HepG2 (cell line): ENCODE results near the gene ZNF428. TPM values are rescaled to one million over a fixed set of nuclear protein-coding genes. Genes with fewer than 3 reads are reported as not detected.
A peak's percentile ranks its signal among the peaks of the same experiment; 100 is the strongest.

Experiments
- ATF2 ChIP-seq: sonication (generic); formaldehyde crosslinking; IDR thresholded peaks from 2 replicates; pipeline ENCODE4 v1.4.0; 2020; ENCODE audit warnings: missing genetic modification reagents
- BRD4 ChIP-seq: sonication (generic); formaldehyde crosslinking; IDR thresholded peaks from 2 replicates; pipeline ENCODE4 v1.4.0; 2020; ENCODE audit warnings: missing genetic modification reagents
- EP300 ChIP-seq, 3 experiments: sonication (generic) in 1 of 3; formaldehyde crosslinking in 1 of 3; IDR thresholded peaks; 2 replicates each; pipeline versions ENCODE4 v1.5.1 to v1.6.1; 2011 to 2020; ENCODE audit warnings: low read depth in 2 of 3, low read length in 2 of 3, borderline replicate concordance in 1 of 3, improper control_type of control experiment in 1 of 3, mild to moderate bottlenecking in 1 of 3, missing genetic modification reagents in 1 of 3, moderate library complexity in 1 of 3
- KMT2B ChIP-seq: IDR thresholded peaks from 2 replicates; pipeline ENCODE4 v1.6.1; 2016; ENCODE audit warnings: missing genetic modification reagents, missing compliant biosample characterization
- MTERF4 ChIP-seq: sonication (generic); formaldehyde crosslinking; IDR thresholded peaks from 2 replicates; pipeline ENCODE4 v1.8.0; 2023; ENCODE audit warnings: mild to moderate bottlenecking, missing genetic modification reagents
- NFKB2 ChIP-seq: sonication (generic); formaldehyde crosslinking; IDR thresholded peaks from 2 replicates; pipeline ENCODE4 v1.4.0; 2020; ENCODE audit warnings: missing genetic modification reagents, borderline replicate concordance
- SMAD1 ChIP-seq: sonication (generic); formaldehyde crosslinking; IDR thresholded peaks from 2 replicates; pipeline ENCODE4 v1.4.0; 2020; ENCODE audit warnings: missing genetic modification reagents, low read depth, mild to moderate bottlenecking, borderline replicate concordance
- U2AF1 ChIP-seq: fragments of 200-400 bp; formaldehyde crosslinking; optimal IDR thresholded peaks from 2 replicates; pipeline ENCODE3; 2017; ENCODE audit warnings: mild to moderate bottlenecking, low read depth, low read length
- ZBTB20 ChIP-seq: sonication (generic); formaldehyde crosslinking; IDR thresholded peaks from 2 replicates; pipeline ENCODE4 v1.8.1; 2023; ENCODE audit warnings: missing genetic modification reagents, low read depth, mild to moderate bottlenecking, borderline replicate concordance
- ZNF180 ChIP-seq: sonication (generic); formaldehyde crosslinking; IDR thresholded peaks from 2 replicates; pipeline ENCODE4 v1.4.0; 2020; ENCODE audit warnings: low read depth, missing genetic modification reagents, borderline replicate concordance
- ZNF383 ChIP-seq: sonication (generic); formaldehyde crosslinking; IDR thresholded peaks from 2 replicates; pipeline ENCODE4 v1.4.0; 2020; ENCODE audit warnings: missing genetic modification reagents, mild to moderate bottlenecking, borderline replicate concordance
- ZNF510 ChIP-seq: sonication (generic); formaldehyde crosslinking; IDR thresholded peaks from 2 replicates; pipeline ENCODE4 v1.4.0; 2020; ENCODE audit warnings: low read depth, mild to moderate bottlenecking, missing genetic modification reagents
- ZNF556 ChIP-seq: sonication (generic); formaldehyde crosslinking; IDR thresholded peaks from 2 replicates; pipeline ENCODE4 v1.4.0; 2020; ENCODE audit warnings: mild to moderate bottlenecking, missing genetic modification reagents, borderline replicate concordance
- polyA plus RNA-seq, 8 experiments: library from polyadenylated mRNA; depleted of rRNA in 3 of 8; stranded (reverse) in 7 of 8; unstranded in 1 of 8; fragments of >200 nt; fragmentation: Illumina TruSeq in 4 of 8; extraction: Trizol in 4 of 8; gene quantifications; 2 replicates each; pipeline versions ENCODE4 v1.2.1 to v1.2.3, GENCODE V29; 2011 to 2016; ENCODE audit warnings: low read depth in 4 of 8, missing spikeins in 1 of 8, mixed read lengths in 1 of 8; ENCODE audit not compliant: insufficient read depth in 1 of 8
- total RNA-seq, 5 experiments: library from RNA; depleted of rRNA; stranded (reverse); fragments of >200 nt; fragmentation: Illumina TruSeq; extraction: Trizol; gene quantifications; 2 replicates each; pipeline ENCODE4 v1.2.3, GENCODE V29; 2016; ENCODE audit warnings: low read depth in 1 of 5
- TF ChIP-seq, protein P1 (sequence below), 2 experiments: IDR thresholded peaks; 2 replicates each; pipeline ENCODE4 v1.6.1; 2011 to 2012; ENCODE audit warnings: low read length in 2 of 2, borderline replicate concordance in 1 of 2, low read depth in 1 of 2, mild to moderate bottlenecking in 1 of 2, moderate library complexity in 1 of 2
- TF ChIP-seq, protein P2 (sequence below), 2 experiments: sonication (generic) in 1 of 2; formaldehyde crosslinking in 1 of 2; IDR thresholded peaks; 2 replicates each; pipeline versions ENCODE4 v1.4.0 to v1.6.1; 2016 to 2020; ENCODE audit warnings: borderline replicate concordance in 1 of 2, low read depth in 1 of 2, mild to moderate bottlenecking in 1 of 2, missing genetic modification reagents in 1 of 2

The ZNF428 gene
- total and polyA plus RNA-seq, 2 of the 13 experiments (the other 11 are each of a cell fraction or from before 2014, with no cell fraction given): 10.4 to 26.9 TPM

- TF ChIP-seq ZNF180 (CRISPR knock-in tag) (no peak), KMT2B (CRISPR knock-in tag) (no peak), ZNF510 (CRISPR knock-in tag) (no peak), U2AF1 (no peak), ZBTB20 (CRISPR knock-in tag) (no peak), ZNF556 (CRISPR knock-in tag) (no peak), BRD4 (CRISPR knock-in tag) (no peak), ATF2 (CRISPR knock-in tag) (no peak), EP300 (IDR thresholded peaks at IDR 0.05; ENCODE audit: low read depth in 2 of 2, low read length in 2 of 2) (no peak), EP300 (CRISPR knock-in tag; IDR thresholded peaks at IDR 0.05; ENCODE audit: borderline replicate concordance) (no peak), NFKB2 (no peak), MTERF4 (CRISPR knock-in tag) (no peak), SMAD1 (CRISPR knock-in tag) (no peak), ZNF383 (CRISPR knock-in tag) (0 out of 2 replicates have a peak, but pooled peaks have one; percentile 44)
- TF ChIP-seq, protein P1, sequence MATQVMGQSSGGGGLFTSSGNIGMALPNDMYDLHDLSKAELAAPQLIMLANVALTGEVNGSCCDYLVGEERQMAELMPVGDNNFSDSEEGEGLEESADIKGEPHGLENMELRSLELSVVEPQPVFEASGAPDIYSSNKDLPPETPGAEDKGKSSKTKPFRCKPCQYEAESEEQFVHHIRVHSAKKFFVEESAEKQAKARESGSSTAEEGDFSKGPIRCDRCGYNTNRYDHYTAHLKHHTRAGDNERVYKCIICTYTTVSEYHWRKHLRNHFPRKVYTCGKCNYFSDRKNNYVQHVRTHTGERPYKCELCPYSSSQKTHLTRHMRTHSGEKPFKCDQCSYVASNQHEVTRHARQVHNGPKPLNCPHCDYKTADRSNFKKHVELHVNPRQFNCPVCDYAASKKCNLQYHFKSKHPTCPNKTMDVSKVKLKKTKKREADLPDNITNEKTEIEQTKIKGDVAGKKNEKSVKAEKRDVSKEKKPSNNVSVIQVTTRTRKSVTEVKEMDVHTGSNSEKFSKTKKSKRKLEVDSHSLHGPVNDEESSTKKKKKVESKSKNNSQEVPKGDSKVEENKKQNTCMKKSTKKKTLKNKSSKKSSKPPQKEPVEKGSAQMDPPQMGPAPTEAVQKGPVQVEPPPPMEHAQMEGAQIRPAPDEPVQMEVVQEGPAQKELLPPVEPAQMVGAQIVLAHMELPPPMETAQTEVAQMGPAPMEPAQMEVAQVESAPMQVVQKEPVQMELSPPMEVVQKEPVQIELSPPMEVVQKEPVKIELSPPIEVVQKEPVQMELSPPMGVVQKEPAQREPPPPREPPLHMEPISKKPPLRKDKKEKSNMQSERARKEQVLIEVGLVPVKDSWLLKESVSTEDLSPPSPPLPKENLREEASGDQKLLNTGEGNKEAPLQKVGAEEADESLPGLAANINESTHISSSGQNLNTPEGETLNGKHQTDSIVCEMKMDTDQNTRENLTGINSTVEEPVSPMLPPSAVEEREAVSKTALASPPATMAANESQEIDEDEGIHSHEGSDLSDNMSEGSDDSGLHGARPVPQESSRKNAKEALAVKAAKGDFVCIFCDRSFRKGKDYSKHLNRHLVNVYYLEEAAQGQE (IDR thresholded peaks at IDR 0.05; ENCODE audit: borderline replicate concordance in 1 of 2, low read depth in 1 of 2, low read length in 2 of 2): no peak
- TF ChIP-seq, protein P2, sequence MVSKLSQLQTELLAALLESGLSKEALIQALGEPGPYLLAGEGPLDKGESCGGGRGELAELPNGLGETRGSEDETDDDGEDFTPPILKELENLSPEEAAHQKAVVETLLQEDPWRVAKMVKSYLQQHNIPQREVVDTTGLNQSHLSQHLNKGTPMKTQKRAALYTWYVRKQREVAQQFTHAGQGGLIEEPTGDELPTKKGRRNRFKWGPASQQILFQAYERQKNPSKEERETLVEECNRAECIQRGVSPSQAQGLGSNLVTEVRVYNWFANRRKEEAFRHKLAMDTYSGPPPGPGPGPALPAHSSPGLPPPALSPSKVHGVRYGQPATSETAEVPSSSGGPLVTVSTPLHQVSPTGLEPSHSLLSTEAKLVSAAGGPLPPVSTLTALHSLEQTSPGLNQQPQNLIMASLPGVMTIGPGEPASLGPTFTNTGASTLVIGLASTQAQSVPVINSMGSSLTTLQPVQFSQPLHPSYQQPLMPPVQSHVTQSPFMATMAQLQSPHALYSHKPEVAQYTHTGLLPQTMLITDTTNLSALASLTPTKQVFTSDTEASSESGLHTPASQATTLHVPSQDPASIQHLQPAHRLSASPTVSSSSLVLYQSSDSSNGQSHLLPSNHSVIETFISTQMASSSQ (IDR thresholded peaks at IDR 0.05; ENCODE audit: low read depth): no peak
- TF ChIP-seq, protein P2 (CRISPR knock-in tag; IDR thresholded peaks at IDR 0.05; ENCODE audit: borderline replicate concordance): no peak
These were observed 32.5 kb upstream of the ZNF428 start (continued) for GRCh38 chr19:43651758-43652545.
